OCI-LY3 (cell line): ENCODE results near the gene ABTB2.

Experiments
- EZH2phosphoT487 ChIP-seq: fragments of 200-600 bp; shearing (Covaris generic); IDR thresholded peaks from 2 replicates; pipeline ENCODE4 v1.6.1; 2018; ENCODE audit warnings: antibody characterized with exemption, mixed run types, low read depth
- TF ChIP-seq, protein P1 (sequence below): fragments of 200-600, 300-600 bp; sonication (generic); IDR thresholded peaks from 2 replicates; pipeline ENCODE4 v1.5.1; 2014; ENCODE audit warnings: antibody characterized with exemption, low read length, low read depth

DNA sequence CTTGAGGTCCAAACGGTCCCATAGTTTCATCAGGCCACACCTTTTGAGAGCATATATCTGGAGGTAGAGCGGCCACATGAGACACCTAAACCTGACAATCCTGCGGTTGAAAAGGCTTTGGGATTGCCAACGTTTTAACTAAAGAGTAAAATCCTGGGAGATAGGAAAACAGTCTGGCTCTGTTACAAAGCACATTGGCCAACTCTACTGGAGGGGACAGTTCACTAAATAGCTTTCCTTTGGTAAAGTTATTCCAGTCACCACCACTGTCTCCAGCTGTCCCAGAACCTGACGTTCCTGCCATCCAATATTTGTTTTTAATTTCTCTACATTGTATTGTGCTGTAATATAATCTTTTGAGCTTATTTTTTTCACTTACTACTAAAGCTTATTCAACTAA is 22.0 kb downstream of the ABTB2 start:
- TF ChIP-seq, protein P1, sequence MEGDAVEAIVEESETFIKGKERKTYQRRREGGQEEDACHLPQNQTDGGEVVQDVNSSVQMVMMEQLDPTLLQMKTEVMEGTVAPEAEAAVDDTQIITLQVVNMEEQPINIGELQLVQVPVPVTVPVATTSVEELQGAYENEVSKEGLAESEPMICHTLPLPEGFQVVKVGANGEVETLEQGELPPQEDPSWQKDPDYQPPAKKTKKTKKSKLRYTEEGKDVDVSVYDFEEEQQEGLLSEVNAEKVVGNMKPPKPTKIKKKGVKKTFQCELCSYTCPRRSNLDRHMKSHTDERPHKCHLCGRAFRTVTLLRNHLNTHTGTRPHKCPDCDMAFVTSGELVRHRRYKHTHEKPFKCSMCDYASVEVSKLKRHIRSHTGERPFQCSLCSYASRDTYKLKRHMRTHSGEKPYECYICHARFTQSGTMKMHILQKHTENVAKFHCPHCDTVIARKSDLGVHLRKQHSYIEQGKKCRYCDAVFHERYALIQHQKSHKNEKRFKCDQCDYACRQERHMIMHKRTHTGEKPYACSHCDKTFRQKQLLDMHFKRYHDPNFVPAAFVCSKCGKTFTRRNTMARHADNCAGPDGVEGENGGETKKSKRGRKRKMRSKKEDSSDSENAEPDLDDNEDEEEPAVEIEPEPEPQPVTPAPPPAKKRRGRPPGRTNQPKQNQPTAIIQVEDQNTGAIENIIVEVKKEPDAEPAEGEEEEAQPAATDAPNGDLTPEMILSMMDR: no peak
- no peak for TF ChIP-seq EZH2phosphoT487
